Tongue (tissue), 2 donors: ENCODE data around the gene KIF4B. TPM values are rescaled to one million over a fixed set of nuclear protein-coding genes. Genes with fewer than 3 reads are reported as not detected.
"Not testable (repeated sequence)": the region's sequence is repeated elsewhere in the genome, so short reads cannot be mapped to it uniquely, and the experiment has no call there.

Source experiments
- DNase-seq: peaks from one replicate; pipeline ENCODE4 v3.0.0-alpha.2; 2015
- total RNA-seq: library from RNA; depleted of rRNA; stranded (reverse); fragments of >200 nt; gene quantifications from one replicate; pipeline ENCODE4 v1.2.3, GENCODE V29; 2014

KIF4B gene
- total RNA-seq: 0.10 TPM

GRCh38 chr5:155013526-155013925 is at the start of gene KIF4B:
TSS of gene KIF4B (plus strand) at chr5:155013755. CDS start at chr5:155013860, 105 bp downstream.
- no peak for DNase-seq

GRCh38 chr5:154966081-154966841 is 47.3 kb upstream of the KIF4B start:
- DNase-seq: no peak

DNA sequence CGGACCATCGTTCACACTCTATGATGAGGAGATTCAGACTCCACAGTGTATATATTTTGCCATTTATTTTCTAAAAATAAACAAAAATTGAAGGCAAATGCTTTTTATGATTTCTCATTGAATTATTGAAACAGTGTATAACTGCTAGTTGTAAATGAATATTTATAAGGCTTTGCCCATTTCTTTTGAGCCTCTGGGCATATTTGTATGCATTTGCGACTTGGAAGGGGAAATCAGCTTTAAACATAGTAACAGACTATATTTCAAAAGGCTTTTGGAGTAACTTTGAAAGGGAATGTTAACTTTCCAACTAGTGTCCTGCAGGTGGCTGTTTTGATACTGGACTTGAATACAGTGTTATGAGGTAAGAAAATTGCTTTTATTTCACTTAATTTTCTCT is 46.7 kb upstream of the KIF4B start:
- no peak for DNase-seq

DNA sequence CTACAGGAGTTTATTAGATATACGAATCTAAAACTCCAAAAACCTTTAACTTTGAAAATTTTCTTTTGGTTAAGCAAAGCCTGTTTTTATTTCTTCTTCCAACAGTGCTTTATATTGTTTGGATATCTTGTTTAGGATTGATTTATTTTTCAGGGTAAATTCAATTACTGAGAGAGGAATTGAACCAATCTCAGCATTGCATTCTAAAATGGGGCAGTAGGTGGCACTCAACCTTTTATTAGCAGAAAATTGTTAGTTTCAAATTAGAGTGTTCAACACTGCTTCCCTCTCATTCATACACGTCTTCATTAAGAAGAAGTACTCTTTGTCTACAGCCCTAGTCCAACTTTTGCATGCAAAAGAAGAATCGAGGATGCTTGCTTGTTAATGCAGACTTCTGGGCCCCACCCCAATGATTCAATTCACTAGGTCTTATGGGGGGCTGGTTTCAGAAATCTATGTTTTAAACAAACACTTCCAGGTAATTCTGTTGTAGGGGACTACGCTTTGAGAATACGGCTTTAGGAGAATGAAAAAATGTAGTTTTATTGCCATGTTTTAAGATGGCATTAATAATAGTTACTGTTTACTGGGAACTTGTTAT is 46.0 kb upstream of the KIF4B start:
- no peak for DNase-seq

DNA sequence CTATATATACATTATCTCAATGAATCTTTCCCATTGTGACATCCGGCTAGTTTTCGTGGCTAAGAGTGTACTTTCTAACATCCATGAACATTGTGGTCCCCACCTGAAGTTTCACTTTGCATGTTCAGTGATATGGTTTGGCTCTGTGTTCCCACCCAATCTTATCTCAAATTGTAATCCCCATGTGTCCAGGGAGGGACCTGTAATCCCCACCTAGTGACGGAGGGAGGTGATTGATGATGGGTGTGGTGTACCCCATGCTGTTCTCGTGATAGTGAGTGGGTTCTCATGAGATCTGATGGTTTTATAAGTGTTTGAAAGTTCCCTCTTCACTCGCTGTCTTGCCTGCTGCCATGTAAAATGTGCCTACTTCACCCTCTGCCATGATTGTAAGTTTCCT is 44.6 kb upstream of the KIF4B start:
- DNase-seq: no peak

DNA sequence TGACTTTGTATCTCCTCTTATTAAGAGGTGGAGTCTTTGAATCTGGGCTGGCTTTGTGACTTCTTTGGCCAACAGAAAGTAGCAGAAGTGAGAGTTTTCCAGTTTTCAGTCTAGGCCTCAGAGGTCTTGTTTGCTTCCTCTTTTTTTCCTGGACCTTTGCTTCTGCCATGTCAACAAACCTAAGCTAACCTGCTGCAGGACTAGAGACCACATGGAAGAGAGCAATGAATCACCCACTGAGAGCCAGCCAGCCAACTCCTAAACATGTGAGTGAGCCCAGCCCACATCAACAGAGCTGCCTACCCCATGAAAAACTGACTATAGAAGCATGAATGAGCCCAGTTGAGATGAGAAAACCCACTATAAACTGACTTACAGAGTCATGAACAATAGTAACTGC is 42.8 kb upstream of the KIF4B start:
- no peak for DNase-seq

GRCh38 chr5:154971501-154971900 is 42.1 kb upstream of the KIF4B start:
- no peak for DNase-seq

DNA sequence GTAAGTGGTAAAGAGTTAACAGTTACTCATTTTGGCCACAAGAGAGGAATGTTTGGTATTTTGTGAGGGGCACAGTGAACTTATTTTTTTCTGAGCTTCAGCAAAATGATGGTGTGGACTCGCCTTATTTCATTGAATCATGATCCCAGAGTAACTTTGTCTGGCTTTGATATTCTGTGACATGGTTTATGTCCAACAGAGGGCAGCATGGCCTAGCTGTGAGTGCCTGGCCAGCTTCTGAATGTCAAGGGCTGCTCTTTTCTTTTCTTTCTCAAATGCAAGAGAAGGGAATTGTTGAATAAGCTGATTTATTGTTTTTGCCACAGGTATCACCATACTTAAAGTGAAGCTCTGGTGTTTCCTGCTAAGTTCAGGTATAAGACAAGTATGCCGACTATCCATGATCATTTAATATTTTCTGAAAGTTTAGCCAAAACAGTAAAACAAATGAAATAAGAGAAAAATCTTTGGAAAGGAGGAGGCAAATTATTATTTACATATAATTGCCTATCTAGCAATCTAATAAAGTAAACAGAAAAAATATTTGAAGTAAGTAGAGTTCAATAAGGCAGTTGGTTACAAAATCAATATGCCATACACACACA is 41.0 kb upstream of the KIF4B start:
- peak; percentile 64 for DNase-seq

DNA sequence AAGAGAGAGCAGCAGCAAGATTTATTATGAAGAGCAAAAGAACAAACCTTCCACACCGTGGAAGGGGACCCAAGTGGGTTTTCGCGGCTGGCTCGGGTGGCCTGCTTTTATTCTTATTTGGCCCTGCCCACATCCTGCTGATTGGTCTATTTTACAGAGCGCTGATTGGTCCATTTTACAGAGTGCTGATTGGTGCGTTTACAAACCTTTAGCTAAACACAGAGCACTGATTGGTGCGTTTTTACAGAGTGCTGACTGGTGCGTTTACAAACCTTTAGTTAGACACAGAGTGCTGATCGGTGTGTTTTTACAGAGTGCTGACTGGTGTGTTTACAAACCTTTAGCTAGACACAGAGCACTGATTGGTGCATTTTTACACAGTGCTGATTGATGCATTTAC is 37.5 kb upstream of the KIF4B start:
- DNase-seq: not testable (repeated sequence)

- DNase-seq: no peak
These were observed 36.1 kb upstream of the KIF4B start for GRCh38 chr5:154977409-154977808.

- not testable (repeated sequence) for DNase-seq
These were observed 35.3 kb upstream of the KIF4B start for GRCh38 chr5:154978294-154978693.

DNA sequence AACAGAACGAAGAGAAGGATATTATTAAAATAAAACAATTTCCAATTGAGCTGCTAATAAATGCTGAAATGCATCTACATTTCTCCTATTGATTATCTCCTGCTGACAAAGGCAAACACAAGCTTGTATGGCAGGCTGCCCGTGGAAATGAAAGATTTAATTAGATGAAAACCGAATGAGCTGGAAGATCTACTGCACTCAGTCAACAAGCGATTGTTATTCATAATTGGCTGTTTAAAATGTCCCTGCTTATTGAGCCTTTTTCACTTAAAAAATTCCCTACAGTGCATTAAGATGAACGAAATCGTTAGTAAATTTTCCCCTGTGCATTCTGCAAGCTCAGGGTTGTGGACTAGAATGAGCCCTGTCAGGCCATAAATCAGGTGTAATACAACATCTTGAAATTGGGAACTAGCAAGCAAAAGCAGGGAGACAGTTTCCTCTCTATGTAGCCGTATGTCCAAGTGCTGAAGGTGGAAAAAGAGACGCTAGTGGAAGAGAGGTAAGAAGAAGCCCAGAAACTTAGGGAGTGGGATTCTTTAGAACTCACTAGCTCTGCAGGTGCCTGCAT is 28.5 kb upstream of the KIF4B start:
- no peak for DNase-seq

- DNase-seq: peak; percentile 3
These were observed 27.4 kb upstream of the KIF4B start for GRCh38 chr5:154986151-154986550.

DNA sequence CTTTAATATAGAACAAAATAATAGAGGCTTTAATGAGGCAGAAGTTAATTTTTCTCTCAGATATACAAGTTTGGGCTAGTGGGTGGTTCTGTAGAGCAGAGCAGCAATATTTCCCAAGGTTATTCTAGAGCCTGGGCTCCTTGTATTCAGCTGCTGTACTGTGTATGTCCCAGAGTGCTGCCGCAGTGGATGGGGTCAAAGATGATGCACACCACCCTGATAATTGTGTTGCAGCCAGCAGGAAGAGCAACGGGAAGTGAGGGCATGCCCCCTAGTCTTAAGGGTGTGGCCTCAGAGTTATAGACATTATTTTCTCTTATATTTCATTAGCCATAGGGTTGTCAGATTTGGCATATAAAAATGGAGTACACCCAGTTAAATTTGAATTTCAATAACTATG is 23.9 kb upstream of the KIF4B start:
- DNase-seq: no peak

- DNase-seq: no peak
These were observed 20.1 kb upstream of the KIF4B start for GRCh38 chr5:154993461-154993860.

- DNase-seq: no peak
These were observed 17.9 kb upstream of the KIF4B start for GRCh38 chr5:154995679-154996078.

GRCh38 chr5:154997746-154998145 is 15.8 kb upstream of the KIF4B start:
- no peak for DNase-seq

DNA sequence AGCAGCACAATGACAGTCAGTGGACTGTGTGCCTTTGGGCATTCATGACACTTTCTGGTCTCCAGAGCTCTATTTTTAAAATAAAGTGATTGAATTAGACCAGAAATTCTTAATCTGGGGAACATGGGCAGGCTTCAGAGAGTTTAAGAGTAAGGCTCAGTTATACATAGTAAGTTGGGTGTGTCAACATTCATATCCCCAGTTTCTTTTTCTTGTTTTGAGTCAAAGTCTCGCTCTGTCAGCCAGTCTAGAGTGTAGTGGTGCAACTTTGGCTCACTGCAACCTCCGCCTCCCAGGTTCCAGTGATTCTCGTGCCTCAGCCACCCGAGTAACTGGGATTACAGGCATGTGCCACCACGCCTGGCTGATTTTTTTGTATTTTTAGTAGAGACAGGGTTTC is 13.7 kb upstream of the KIF4B start:
- no peak for DNase-seq

DNA sequence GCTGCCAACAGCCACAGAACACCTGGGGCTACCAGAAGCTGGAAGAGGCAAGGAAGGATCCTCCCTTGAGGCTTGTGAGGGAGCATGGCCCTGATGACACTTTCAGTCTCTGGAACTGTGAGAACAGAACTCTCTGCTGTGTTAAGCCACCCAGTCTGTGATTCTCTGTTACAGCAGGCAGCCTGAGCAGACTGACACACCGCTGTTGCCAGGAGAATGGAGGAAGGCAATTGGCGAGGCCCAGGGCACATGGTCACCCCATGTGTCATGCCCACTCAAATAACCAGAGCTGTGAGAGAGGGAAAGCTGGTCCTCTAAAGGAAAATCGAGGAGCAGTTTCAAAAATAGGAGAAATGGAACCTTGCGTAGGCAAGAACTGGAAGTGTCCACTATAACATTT is 12.0 kb upstream of the KIF4B start:
- DNase-seq: no peak

DNA sequence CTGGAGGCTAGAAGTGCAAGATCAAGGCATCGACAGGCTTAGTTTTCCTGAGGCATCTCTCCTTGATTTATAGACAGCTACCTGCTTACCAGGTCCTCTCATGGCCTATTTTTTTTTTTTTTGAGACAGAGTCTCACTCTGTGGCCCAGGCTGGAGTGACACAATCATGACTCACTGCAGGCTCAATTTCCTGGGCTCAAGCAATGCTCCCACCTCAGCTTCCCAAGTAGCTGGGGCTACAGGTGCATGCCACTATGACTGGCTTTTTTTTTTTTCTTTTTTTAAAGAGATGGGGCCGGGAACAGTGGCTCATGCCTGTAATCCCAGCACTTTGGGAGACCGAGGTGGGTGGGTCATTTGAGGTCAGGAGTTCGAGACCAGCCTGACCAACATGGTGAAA is 10.8 kb upstream of the KIF4B start:
- DNase-seq: not testable (repeated sequence)

DNA sequence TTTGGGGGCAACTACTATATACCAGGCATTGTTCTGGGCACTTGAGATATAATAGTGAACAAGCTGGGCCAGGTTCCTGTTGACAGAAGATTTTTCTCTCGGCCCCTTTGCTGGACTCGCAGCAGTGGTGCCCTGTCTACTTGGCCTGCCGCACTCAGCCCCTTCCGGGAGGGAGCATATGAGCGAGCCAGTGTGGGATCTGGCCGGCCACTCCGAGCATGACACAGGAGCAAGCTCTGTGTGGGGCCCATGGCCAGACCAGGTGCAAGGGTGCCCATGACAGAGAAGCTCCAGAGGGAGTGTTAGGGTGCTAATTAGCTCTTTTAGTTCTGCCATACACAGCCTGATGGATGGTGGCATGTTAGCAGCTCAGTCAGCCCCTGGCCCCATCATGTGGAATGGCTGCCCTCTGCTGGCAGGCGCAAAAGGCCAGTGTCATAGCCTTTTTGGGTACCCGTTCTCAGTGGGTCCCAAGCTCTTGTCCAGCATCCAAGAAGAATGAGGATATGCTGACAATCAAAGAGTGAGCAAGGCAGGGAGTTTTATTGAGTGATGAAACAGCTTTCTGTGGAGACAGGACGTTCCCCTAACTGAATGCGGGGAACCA is 9.3 kb upstream of the KIF4B start:
- DNase-seq: no peak

GRCh38 chr5:155006265-155006664 is 7.3 kb upstream of the KIF4B start:
- not testable (repeated sequence) for DNase-seq

- DNase-seq: no peak
These were observed 4.9 kb upstream of the KIF4B start for GRCh38 chr5:155008669-155009068.
